CD4-positive, CD25-positive, alpha-beta regulatory T cell (primary cell): Measurements from ENCODE around the gene ABCC11. TPM values are rescaled to one million over a fixed set of nuclear protein-coding genes. Genes with fewer than 3 reads are reported as not detected.
"Not testable (repeated sequence)": the region's sequence is repeated elsewhere in the genome, so short reads cannot be mapped to it uniquely, and the experiment has no call there.

ENCODE experiments used
- ATAC-seq, 2 donors: fragments of 150-1000 bp; cut with Tn5 transposase; one replicate each; pipeline ENCODE4 v1.10.0; 2021; ENCODE audit warnings: low read depth in 2 of 2, moderate number of reproducible peaks in 2 of 2, moderate library complexity in 1 of 2
- DNase-seq, 3 donors: peaks; one replicate each; pipeline versions ENCODE4 v3.0.0 to v3.0.0-alpha.2; 2012 to 2022; ENCODE audit warnings: mixed read lengths in 1 of 3
- H3K27ac ChIP-seq: one replicate; pipeline ENCODE4 v1.7.0; 2013; ENCODE audit warnings: mild to moderate bottlenecking, low read length; ENCODE audit not compliant: insufficient read depth, poor library complexity, severe bottlenecking
- H3K27me3 ChIP-seq: one replicate; pipeline ENCODE4 v1.7.0; 2013; ENCODE audit warnings: low read length; ENCODE audit not compliant: control insufficient read depth, insufficient read depth
- H3K36me3 ChIP-seq: one replicate; pipeline ENCODE4 v1.7.0; 2013; ENCODE audit warnings: mild to moderate bottlenecking, low read length, moderate library complexity; ENCODE audit not compliant: control insufficient read depth, insufficient read depth
- H3K4me1 ChIP-seq: 2 replicates; pipeline ENCODE4 v1.7.0; 2013; ENCODE audit warnings: mild to moderate bottlenecking, low read length; ENCODE audit not compliant: insufficient read depth, control insufficient read depth, poor library complexity, severe bottlenecking
- H3K4me3 ChIP-seq: one replicate; pipeline ENCODE4 v1.7.0; 2013; ENCODE audit warnings: low read depth, mild to moderate bottlenecking, low read length, moderate library complexity
- H3K9me3 ChIP-seq, 2 experiments: 1 replicate in 1 of 2; 2 replicates in 1 of 2; pipeline ENCODE4 v1.7.0; 2013; ENCODE audit warnings: low read length in 2 of 2, mild to moderate bottlenecking in 1 of 2, moderate library complexity in 1 of 2; ENCODE audit not compliant: control insufficient read depth in 2 of 2
- H3K27ac Mint-ChIP-seq, 3 donors: one replicate each; pipeline ENCODE4 v1.8.0; 2020 to 2022; ENCODE audit warnings: mild to moderate bottlenecking in 3 of 3, mixed read lengths in 3 of 3, moderate library complexity in 2 of 3
- H3K27me3 Mint-ChIP-seq: one replicate; pipeline ENCODE4 v1.8.0; 2022; ENCODE audit warnings: mild to moderate bottlenecking, mixed read lengths
- H3K36me3 Mint-ChIP-seq: one replicate; pipeline ENCODE4 v1.8.0; 2020; ENCODE audit warnings: mixed read lengths
- H3K4me1 Mint-ChIP-seq, 4 donors: one replicate each; pipeline ENCODE4 v1.8.0; 2020 to 2022; ENCODE audit warnings: mixed read lengths in 4 of 4, mild to moderate bottlenecking in 1 of 4
- H3K4me3 Mint-ChIP-seq, 4 donors: one replicate each; pipeline ENCODE4 v1.8.0; 2020 to 2022; ENCODE audit warnings: mild to moderate bottlenecking in 4 of 4, mixed read lengths in 4 of 4, moderate library complexity in 3 of 4
- H3K9me3 Mint-ChIP-seq, 7 donors: one replicate each; pipeline ENCODE4 v1.8.0; 2020 to 2022; ENCODE audit warnings: mixed read lengths in 7 of 7, mild to moderate bottlenecking in 3 of 7, moderate library complexity in 2 of 7
- polyA plus RNA-seq, 4 donors: library from polyadenylated mRNA; unstranded; fragments of 300-500 nt; fragmentation: Illumina TruSeq; gene quantifications; one replicate each; pipeline ENCODE4 v1.2.3, GENCODE V29; 2021
- total RNA-seq: library from RNA; stranded (reverse); gene quantifications from one replicate; pipeline ENCODE4 v1.2.3, GENCODE V29; 2022

The ABCC11 gene
- total and polyA plus RNA-seq, 5 donors from 2014 or later: 0.13 to 0.30 TPM; not detected in 3

DNA sequence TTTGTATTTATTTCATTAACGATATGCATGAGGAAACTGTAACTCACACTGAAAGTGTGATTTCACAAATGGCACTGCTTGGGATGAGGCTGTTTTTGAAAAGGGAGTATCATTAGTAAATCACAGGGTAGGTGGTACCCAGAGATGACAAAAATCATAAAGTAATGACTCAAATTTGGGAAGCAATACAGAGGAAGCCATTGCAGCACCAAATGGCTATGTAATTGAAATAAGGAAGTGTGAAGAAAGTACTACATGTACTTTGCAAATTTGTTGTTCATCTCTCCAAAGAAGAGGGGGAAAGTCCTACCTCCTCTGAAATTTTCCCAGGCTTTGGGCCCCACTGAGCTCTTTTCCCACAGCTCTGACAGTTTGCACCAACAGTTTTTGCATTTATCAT lies 79.3 kb downstream of the ABCC11 start:
- Mint-ChIP-seq H3K27me3 (no peaks in the 10 kb centered on the region), H3K27ac (no peak overlapping the region), H3K36me3 (no peaks in the 10 kb centered on the region), H3K9me3 (peaks cover 0 to 2% (median 0%) of the 10 kb centered on the region in 7 donors), H3K4me1 (peaks cover 0 to 6% (median 4%) of the 10 kb centered on the region in 4 donors), H3K4me3 (no peak overlapping the region)
- Histone ChIP-seq H3K9me3 (no peaks in the 10 kb centered on the region), H3K36me3 (no peaks in the 10 kb centered on the region), H3K27me3 (peaks cover 2% of the 10 kb centered on the region), H3K4me1 (no peaks in the 10 kb centered on the region), H3K4me3 (no peak overlapping the region), H3K27ac (no peak overlapping the region)
- ATAC-seq (no peak), DNase-seq (no peak)

DNA sequence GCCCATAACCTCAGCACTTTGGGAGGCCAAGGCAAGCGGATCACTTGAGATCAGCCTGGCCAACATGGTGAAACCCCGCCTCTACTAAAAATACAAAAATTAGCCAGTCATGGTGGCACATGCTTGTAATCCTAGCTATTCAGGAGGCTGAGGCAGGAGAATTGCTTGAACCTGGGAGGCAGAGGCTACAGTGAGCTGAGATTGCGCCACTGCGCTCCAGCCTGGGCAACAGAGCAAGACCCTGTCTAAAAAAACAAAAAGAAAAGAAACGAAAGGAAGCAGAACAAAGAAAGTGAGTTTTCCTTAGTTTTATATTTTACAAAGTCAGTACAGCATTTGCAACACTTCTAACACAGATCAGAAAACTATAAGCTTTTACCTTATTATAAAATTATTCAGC lies 80.7 kb downstream of the ABCC11 start:
- H3K27ac Mint-ChIP-seq, DNase-seq, H3K4me3 Mint-ChIP-seq, H3K27me3 Mint-ChIP-seq, H3K9me3 ChIP-seq, H3K36me3 Mint-ChIP-seq, H3K4me1 ChIP-seq, H3K27me3 ChIP-seq, H3K4me3 ChIP-seq, H3K9me3 Mint-ChIP-seq, ATAC-seq, H3K27ac ChIP-seq, H3K4me1 Mint-ChIP-seq, H3K36me3 ChIP-seq: not testable (repeated sequence)

DNA sequence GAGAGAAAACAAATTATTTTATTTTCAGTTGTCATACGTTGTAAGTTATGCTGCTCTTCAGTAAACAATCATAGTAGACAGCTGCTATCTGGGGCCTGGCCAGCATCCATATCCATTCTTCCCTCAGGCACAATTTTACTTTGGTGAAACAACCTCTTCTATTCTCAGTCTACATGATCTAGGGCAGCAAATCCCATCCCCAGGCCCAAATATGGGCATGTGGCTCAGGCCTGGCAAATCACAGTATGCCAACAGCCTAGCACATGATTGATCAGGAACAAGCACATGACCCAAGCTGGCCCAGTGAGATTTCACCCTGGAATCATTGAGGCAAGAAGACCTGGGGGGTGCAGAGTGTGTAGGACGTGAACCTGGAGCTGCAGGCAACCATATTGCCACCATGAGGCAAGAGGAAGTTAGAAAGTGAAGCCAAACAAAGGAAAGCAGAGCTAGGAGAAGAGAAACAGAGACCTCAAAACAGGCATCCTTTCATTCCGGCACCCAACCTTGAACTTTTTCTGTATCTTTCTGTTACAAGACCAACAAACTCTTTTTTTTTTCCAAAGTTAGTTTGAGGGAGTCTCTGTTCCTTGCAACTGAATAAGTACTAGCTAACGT lies 81.3 kb downstream of the ABCC11 start:
- Mint-ChIP-seq H3K36me3 (no peaks in the 10 kb centered on the region), H3K27ac (peak overlapping the region in 1 of 3 donors; percentile 28), H3K4me1 (peaks cover 0 to 6% (median 4%) of the 10 kb centered on the region in 4 donors), H3K9me3 (no peaks in the 10 kb centered on the region), H3K27me3 (no peaks in the 10 kb centered on the region), H3K4me3 (no peak overlapping the region)
- Histone ChIP-seq H3K36me3 (no peaks in the 10 kb centered on the region), H3K4me1 (no peaks in the 10 kb centered on the region), H3K4me3 (no peak overlapping the region), H3K27ac (no peak overlapping the region), H3K27me3 (no peaks in the 10 kb centered on the region), H3K9me3 (no peaks in the 10 kb centered on the region)
- ATAC-seq (no peak), DNase-seq (no peak)

- Histone ChIP-seq H3K9me3 (no peaks in the 10 kb centered on the region), H3K4me1 (no peaks in the 10 kb centered on the region), H3K4me3 (no peak overlapping the region), H3K27me3 (no peaks in the 10 kb centered on the region), H3K27ac (no peak overlapping the region), H3K36me3 (no peaks in the 10 kb centered on the region)
- Mint-ChIP-seq H3K4me3 (peak overlapping the region in 1 of 4 donors; percentile 1), H3K4me1 (peaks cover 0 to 6% (median 4%) of the 10 kb centered on the region in 4 donors), H3K27ac (peak overlapping the region in 1 of 3 donors; percentile 34), H3K27me3 (no peaks in the 10 kb centered on the region), H3K9me3 (no peaks in the 10 kb centered on the region), H3K36me3 (no peaks in the 10 kb centered on the region)
- DNase-seq: peak; percentile 39 to 48 (median 46)
- ATAC-seq: peak; percentile 58 to 67
These were observed 82.2 kb downstream of the ABCC11 start for GRCh38 chr16:48164907-48165715.

DNA sequence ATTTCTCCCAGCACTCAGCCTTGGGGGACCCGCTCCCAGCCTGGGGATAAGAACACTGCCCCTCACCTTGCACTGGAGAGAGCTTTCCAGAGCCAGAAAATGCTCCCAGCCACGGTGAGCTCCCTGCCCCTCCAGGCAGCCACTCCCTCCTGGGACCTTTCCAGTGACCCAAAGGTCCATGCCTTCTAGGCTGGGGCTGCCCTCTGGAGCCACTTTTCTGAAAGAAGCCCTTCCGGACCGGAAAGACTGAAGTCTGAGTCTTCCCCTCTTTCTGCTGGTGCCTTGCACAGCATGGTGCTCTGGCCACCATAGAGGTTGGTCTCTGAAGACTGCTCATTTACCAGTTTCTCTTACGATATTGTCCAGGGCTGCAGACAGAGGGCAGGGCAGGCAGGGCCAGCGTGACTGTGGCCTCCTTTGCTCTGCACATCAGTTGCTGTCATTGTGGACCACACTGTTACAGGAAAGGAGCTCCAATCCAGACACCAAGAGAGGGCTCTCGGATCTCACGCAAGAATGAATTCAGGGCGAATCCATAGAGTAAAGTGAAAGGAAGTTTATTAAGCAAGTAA lies 84.4 kb downstream of the ABCC11 start:
- no peaks in the 10 kb centered on the region for H3K36me3 ChIP-seq
- peaks cover 0 to 6% (median 4%) of the 10 kb centered on the region in 4 donors for H3K4me1 Mint-ChIP-seq
- H3K4me1 ChIP-seq: no peaks in the 10 kb centered on the region
- no peaks in the 10 kb centered on the region for H3K36me3 Mint-ChIP-seq
- H3K9me3 ChIP-seq: no peaks in the 10 kb centered on the region
- no peak overlapping the region for H3K27ac Mint-ChIP-seq
- H3K9me3 Mint-ChIP-seq: no peaks in the 10 kb centered on the region
- no peak overlapping the region for H3K4me3 Mint-ChIP-seq
- no peak overlapping the region for H3K27ac ChIP-seq
- no peaks in the 10 kb centered on the region for H3K27me3 Mint-ChIP-seq
- DNase-seq: no peak
- H3K27me3 ChIP-seq: no peaks in the 10 kb centered on the region
- no peak for ATAC-seq
- no peak overlapping the region for H3K4me3 ChIP-seq

- DNase-seq (no peak), ATAC-seq (no peak)
- H3K27me3 ChIP-seq: no peaks in the 10 kb centered on the region
- H3K4me3 ChIP-seq: no peak overlapping the region
- H3K9me3 ChIP-seq: no peaks in the 10 kb centered on the region
- H3K27me3 Mint-ChIP-seq: no peaks in the 10 kb centered on the region
- peak overlapping the region in 1 of 3 donors; percentile 44 for H3K27ac Mint-ChIP-seq
- peaks cover 0 to 7% (median 4%) of the 10 kb centered on the region in 4 donors for H3K4me1 Mint-ChIP-seq
- no peaks in the 10 kb centered on the region for H3K36me3 ChIP-seq
- H3K36me3 Mint-ChIP-seq: no peaks in the 10 kb centered on the region
- H3K9me3 Mint-ChIP-seq: peaks cover 0 to 2% (median 0%) of the 10 kb centered on the region in 7 donors
- no peak overlapping the region for H3K4me3 Mint-ChIP-seq
- H3K27ac ChIP-seq: no peak overlapping the region
- H3K4me1 ChIP-seq: peaks cover under 1% of the 10 kb centered on the region
These were observed 85.4 kb downstream of the ABCC11 start for GRCh38 chr16:48161906-48162305.

DNA sequence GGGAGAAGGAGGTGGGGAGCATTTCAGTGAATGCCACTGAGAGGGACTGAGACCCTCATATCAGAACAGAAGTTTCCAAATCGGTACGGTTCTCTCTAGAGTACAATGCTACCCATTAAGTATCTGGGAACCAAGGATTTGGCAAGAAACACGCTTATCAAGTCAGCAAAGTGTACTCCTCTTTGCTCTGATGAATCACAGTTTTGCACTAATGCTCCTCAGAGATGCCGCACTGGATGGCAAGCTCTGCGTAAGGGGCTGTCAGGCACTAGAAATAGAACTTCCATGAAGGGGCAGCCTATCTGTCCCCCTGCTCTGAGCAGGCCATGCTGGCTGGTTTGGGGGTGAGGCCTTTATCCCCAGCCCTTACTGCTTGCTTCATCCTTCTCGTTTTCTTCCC lies 86.8 kb downstream of the ABCC11 start:
- H3K4me3 Mint-ChIP-seq: no peak overlapping the region
- H3K27ac ChIP-seq: no peak overlapping the region
- H3K27me3 ChIP-seq: no peaks in the 10 kb centered on the region
- H3K27me3 Mint-ChIP-seq: peaks cover 4% of the 10 kb centered on the region
- peaks cover 0 to 10% (median 4%) of the 10 kb centered on the region in 4 donors for H3K4me1 Mint-ChIP-seq
- no peaks in the 10 kb centered on the region for H3K9me3 ChIP-seq
- ATAC-seq: no peak
- peaks cover 0 to 2% (median 0%) of the 10 kb centered on the region in 7 donors for H3K9me3 Mint-ChIP-seq
- H3K4me1 ChIP-seq: peaks cover 6% of the 10 kb centered on the region
- no peaks in the 10 kb centered on the region for H3K36me3 ChIP-seq
- DNase-seq: no peak
- H3K36me3 Mint-ChIP-seq: no peaks in the 10 kb centered on the region
- no peak overlapping the region for H3K27ac Mint-ChIP-seq
- no peak overlapping the region for H3K4me3 ChIP-seq
